GM12874 (cell line): ENCODE measurements around the gene MAS1L.

Experiments used
- TF ChIP-seq, protein P1 (sequence below): IDR thresholded peaks from 2 replicates; pipeline ENCODE4 v1.5.1; 2011; ENCODE audit warnings: low read depth, mild to moderate bottlenecking, control low read depth, low read length, moderate library complexity; ENCODE audit not compliant: insufficient read depth

Gene MAS1L

DNA sequence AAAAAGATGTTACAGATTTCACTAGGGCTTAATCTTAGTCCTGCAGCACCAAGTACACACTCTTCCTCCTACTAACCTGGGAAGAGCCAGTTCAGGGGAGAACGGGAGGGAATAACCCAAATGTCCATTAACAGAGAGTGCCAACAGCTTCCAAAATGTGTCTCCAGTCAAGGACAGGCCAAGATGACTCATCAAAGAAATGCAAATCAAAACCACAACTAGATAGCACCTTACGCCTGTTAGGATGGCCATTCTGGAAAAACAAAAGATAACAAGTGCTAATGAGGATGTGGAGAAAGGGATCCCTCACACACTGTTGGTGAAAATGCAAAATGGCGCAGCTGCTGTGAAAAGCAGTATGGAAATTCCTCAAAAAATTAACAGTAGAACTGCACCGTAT lies 3.8 kb upstream of the MAS1L start:
- TF ChIP-seq, protein P1, sequence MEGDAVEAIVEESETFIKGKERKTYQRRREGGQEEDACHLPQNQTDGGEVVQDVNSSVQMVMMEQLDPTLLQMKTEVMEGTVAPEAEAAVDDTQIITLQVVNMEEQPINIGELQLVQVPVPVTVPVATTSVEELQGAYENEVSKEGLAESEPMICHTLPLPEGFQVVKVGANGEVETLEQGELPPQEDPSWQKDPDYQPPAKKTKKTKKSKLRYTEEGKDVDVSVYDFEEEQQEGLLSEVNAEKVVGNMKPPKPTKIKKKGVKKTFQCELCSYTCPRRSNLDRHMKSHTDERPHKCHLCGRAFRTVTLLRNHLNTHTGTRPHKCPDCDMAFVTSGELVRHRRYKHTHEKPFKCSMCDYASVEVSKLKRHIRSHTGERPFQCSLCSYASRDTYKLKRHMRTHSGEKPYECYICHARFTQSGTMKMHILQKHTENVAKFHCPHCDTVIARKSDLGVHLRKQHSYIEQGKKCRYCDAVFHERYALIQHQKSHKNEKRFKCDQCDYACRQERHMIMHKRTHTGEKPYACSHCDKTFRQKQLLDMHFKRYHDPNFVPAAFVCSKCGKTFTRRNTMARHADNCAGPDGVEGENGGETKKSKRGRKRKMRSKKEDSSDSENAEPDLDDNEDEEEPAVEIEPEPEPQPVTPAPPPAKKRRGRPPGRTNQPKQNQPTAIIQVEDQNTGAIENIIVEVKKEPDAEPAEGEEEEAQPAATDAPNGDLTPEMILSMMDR, result no peak

DNA sequence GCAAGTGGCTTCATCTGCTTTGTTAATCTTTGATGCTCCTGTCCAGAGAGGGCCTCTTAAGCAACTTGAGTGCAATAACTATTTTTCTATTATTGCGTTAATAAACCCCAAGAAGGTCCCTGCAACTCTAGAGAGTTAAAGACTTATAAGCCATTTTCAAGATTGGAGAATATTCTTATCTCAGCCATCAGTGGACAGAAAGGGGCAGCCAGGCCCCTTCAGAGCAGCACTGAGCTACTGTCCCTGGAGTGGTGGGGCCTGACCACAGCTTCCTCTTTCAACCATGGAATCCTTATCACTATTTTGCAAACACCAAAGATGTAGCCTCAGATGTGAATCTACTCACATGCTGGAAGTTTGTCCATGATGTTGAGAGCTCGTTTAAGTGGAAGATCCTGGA lies 2.8 kb upstream of the MAS1L start:
- TF ChIP-seq, protein P1, result no peak

GRCh38 chr6:29490055-29490454 lies 2.3 kb upstream of the MAS1L start:
- TF ChIP-seq, protein P1, result no peak

DNA sequence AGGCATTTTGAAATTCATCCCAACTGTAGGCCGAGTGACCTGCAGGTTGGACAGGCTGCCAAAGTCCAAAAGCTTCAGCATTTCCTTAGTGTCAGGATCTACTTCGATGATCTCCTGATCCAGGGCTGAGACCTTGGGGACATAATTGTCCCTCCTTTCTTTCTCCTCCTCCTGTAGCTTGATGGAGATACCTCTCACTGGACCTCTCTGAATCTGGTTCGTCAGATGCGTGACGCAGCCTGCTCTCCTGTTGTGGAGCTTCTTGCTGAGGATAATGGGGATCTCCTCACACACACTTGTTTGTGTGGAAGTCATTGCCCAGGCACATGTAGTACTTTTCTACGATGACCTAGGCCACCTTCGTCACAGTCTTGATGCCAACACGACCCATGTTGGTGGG lies 1.5 kb upstream of the MAS1L start:
- TF ChIP-seq, protein P1, result no peak

DNA sequence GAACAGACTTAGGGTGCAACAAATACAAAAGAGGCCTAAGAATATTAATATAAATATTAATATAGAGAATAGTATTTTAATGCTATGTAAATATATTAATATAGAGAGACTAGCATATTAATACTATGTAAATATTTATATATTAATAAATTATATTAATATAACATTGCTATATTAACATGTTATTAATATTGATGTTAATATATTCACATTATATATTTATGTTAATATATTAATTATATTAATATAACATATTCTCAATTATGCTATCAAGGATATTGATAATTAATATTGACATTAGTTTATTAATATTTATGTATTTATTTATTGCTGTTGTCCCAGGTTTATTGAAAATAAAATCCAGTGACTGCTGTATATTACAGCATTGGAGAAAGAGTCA lies 1.1 kb upstream of the MAS1L start:
- TF ChIP-seq, protein P1, result no peak

DNA sequence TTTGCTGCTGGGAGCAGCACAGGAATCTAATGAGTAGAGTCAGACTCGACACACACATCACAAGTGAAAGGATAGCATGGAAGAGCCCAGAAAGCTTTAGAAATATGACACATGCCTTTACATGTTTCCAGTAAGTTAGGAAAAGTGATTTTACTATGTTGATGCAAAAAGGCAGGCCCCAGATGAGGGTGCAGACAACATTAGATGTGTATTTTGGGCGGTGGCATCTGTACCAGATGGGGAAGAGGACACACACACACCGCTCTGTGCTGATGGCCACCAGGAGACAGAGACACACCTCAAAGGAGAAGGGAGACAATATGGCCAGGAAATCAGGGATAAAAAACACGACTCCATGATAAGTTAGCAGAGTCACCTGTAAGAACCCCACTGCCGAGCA lies 625 bp downstream of the MAS1L start:
- TF ChIP-seq, protein P1, result no peak

- TF ChIP-seq, protein P1, result no peak
Observed at GRCh38 chr6:29486577-29486976, 1.2 kb downstream of the MAS1L start.

- TF ChIP-seq, protein P1, result no peak
Observed at GRCh38 chr6:29483735-29484134, 4.0 kb downstream of the MAS1L start.
